ENCODE results near the gene MEAK7. TPM values are rescaled to one million over a fixed set of nuclear protein-coding genes. Genes with fewer than 3 reads are reported as not detected.

MEAK7 gene
- total RNA-seq, 6 experiments from 2014 or later, result 45.6 to 57.3 (median 50.8) TPM

DNA sequence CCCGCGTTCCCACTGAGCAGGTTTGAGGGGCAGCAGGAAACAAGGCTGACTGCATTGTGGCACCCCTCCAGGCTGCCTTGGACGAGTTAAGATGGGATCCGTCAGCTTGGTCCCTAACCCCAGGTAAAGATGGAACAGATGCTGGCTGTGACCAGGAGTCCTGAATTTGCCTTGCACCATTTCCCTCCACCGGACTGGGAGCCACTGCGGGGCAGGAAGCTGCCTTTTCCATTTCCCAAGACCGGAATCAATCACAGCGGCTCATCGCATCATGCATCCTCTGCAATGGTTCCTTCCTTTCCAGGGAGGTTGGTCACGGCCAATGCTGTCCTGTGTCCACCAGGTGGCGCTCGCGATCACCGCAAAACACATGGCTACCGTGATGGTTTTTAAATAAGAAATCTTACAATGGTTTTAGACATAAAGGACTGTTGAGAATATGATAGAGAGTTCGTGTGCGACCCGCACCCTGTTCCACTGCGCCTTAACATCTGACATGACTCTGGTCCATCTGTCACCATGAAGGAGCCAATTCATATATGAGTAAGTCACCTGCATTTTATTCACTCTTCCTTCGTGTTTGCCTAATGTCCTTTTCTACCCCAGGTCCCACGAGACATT, 6.8 kb upstream of the MEAK7 start:
- Mint-ChIP-seq H3K9me3 (no peaks in the 10 kb centered on the region), H3K27ac (peak overlapping the region; percentile 47), H3K4me3 (peak overlapping the region; percentile 51; the same call in 1 of the 2 replicates), H3K4me1 (ENCODE audit: low read depth) (peaks cover 36% of the 10 kb centered on the region), H3K27me3 (ENCODE audit: insufficient read depth) (no peaks in the 10 kb centered on the region; the same call in 1 of the 2 replicates), H3K36me3 (ENCODE audit: low read depth) (no peaks in the 10 kb centered on the region)
- TF ChIP-seq CTCF (IDR thresholded peaks at IDR 0.05), result peak; percentile 100
- DNase-seq, result peak; percentile 76

GRCh38 chr16:84509032-84509950, 4.8 kb upstream of the MEAK7 start:
- H3K4me1 Mint-ChIP-seq (ENCODE audit: low read depth), result peaks cover 50% of the 10 kb centered on the region
- H3K27ac Mint-ChIP-seq, result no peak overlapping the region
- no peak for DNase-seq
- H3K27me3 Mint-ChIP-seq (ENCODE audit: insufficient read depth), result no peaks in the 10 kb centered on the region; the same call in 1 of the 2 replicates
- TF ChIP-seq CTCF (IDR thresholded peaks at IDR 0.05), result no peak
- no peaks in the 10 kb centered on the region for H3K9me3 Mint-ChIP-seq
- no peak overlapping the region for H3K4me3 Mint-ChIP-seq
- H3K36me3 Mint-ChIP-seq (ENCODE audit: low read depth), result no peaks in the 10 kb centered on the region

- Mint-ChIP-seq H3K36me3 (ENCODE audit: low read depth) (peaks cover 3% of the 10 kb centered on the region; the same call in 1 of the 2 replicates), H3K9me3 (no peaks in the 10 kb centered on the region), H3K27me3 (ENCODE audit: insufficient read depth) (no peaks in the 10 kb centered on the region), H3K4me3 (no peak overlapping the region), H3K4me1 (ENCODE audit: low read depth) (peaks cover 53% of the 10 kb centered on the region), H3K27ac (no peak overlapping the region)
- no peak for TF ChIP-seq CTCF (IDR thresholded peaks at IDR 0.05)
- DNase-seq, result no peak
Measured at GRCh38 chr16:84508502-84508901, 4.0 kb upstream of the MEAK7 start.

DNA sequence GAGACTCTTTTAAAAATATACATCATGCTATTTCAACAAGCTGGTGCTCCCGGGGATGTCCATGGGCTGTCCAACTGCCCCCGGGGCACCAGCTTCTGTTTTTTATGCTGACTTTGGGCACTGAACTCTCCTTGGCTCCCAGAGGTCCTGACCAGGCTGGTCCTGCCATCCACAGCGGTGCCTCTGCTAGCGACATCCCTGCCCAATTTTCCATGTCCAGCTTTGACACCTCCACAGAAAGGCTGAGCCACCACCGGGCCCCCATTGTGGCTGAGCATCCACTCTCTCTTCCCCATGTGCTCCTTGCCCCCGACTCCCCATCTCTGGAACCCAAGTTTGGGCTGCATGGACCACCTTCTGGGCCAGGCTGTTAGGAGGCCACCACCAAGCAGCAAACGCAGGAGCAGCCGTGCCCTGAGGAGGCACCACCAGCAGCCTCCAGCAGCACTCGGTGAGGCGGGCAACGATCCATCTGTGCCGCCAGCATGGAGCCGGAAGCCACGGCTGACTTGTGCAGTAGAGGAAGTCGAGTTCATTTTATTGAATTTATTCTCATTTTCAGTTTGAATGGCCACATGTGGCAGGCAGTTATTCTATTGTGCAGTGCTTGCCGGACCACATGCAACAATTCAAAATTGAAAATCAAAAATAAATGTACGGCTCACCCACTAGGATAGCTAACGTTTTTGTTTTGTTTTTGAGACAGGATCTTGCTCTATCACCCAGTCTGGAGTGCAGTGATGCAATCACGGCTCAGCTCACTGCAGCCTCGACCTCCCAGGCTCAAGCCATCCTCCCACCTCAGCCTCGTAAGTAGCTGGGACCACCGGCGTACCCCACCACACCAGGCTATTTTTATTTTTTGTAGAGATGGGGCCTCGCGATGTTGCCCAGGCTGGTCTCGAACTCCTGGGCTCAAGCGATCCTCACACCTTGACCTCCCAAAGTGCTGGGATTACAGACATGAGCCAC, 2.8 kb upstream of the MEAK7 start:
- peaks cover 12% of the 10 kb centered on the region for H3K36me3 Mint-ChIP-seq (ENCODE audit: low read depth)
- DNase-seq, result no peak
- H3K4me1 Mint-ChIP-seq (ENCODE audit: low read depth), result peaks cover 56% of the 10 kb centered on the region
- H3K9me3 Mint-ChIP-seq, result no peaks in the 10 kb centered on the region
- peak overlapping the region; percentile 64; the same call in 1 of the 2 replicates for H3K27ac Mint-ChIP-seq
- H3K27me3 Mint-ChIP-seq (ENCODE audit: insufficient read depth), result peaks cover 3% of the 10 kb centered on the region; the same call in 1 of the 2 replicates
- H3K4me3 Mint-ChIP-seq, result peak overlapping the region; percentile 32; the same call in 1 of the 2 replicates
- no peak for TF ChIP-seq CTCF (IDR thresholded peaks at IDR 0.05)
